GM18502 (cell line): ENCODE data around the gene GATA2.

ENCODE experiments used
- ATAC-seq: cut with Tn5 transposase; IDR thresholded peaks from one replicate; pipeline ENCODE4 v1.9.1; 2021; ENCODE audit warnings: mild to moderate bottlenecking; ENCODE audit not compliant: unreplicated experiment, poor library complexity

Gene GATA2

GRCh38 chr3:128489674-128489926 lies 3.4 kb downstream of the GATA2 start:
- no peak for ATAC-seq

- no peak for ATAC-seq
These were observed 3.9 kb downstream of the GATA2 start for GRCh38 chr3:128488991-128489673.

DNA sequence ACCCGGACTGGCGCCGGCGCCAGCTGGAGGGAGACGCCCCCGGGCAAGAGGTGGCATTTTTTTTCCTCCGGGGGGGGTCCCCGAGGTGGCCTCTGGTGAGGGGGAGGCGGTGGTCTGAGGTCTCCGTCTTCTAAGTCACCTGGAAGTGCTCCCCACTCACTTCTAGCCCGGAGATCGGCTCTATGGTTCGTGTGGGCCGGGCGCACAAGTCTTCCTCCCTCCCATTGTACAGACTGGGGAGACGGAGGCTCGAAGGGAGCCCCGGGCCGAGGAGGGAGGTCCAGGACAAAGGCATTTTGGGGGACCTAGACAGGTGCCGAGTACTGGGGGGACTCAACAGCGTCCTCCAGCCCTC lies 4.4 kb downstream of the GATA2 start:
- no peak for ATAC-seq

DNA sequence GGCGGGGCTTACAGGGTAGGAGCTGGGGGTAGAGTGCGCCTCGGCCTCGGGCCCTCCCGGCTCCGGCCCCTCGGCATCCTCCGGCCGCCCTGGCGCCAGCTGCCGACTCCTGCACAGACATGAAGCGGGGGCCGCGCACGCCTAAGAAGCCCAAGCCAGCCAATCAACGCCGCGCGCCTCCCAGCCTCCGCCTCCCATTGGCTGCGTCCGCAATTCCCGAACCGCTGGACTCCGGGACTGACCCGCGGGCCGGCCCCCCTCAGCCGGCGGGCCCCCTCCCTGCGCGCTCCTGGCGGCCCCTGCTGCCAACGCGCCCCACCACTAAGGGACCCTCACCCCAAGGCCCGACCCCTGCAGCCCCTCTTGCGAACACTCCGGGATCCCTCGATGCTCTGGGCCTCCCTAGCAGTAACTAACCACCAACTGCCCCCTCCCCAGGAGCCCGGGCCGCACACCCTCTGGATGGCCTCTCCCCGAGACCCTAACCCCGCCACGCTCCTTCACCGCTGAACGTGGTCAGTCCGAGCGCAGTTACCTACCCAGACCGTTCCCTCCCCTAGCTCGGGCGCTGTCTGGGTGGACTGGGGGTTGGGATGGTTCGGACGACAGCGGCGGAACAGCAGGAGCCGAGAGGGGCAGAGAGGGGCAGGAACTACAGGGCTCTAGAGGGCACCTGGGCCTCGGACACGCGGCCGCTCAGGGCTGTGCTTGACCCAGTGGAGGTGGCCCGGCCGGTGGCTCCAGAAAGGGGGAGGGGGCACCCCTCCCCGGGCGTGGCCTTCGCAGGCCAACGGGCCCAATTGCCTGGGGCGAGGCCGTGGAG lies 5.0 kb downstream of the GATA2 start:
- ATAC-seq = no peak

DNA sequence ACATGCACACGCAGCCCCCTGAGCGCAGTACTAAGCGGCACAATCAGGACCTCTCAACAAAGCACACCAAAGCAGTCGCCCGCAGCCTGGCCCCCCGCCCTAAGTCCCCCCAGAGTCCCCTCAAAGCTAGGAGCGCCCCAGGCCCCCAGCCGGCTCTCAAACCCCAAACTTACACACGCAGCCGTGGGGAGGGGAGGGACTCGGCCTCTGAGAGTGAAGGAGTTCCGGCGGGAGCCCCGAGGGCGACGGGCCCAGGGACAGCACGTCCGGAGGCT lies 5.5 kb downstream of the GATA2 start:
- ATAC-seq = no peak

DNA sequence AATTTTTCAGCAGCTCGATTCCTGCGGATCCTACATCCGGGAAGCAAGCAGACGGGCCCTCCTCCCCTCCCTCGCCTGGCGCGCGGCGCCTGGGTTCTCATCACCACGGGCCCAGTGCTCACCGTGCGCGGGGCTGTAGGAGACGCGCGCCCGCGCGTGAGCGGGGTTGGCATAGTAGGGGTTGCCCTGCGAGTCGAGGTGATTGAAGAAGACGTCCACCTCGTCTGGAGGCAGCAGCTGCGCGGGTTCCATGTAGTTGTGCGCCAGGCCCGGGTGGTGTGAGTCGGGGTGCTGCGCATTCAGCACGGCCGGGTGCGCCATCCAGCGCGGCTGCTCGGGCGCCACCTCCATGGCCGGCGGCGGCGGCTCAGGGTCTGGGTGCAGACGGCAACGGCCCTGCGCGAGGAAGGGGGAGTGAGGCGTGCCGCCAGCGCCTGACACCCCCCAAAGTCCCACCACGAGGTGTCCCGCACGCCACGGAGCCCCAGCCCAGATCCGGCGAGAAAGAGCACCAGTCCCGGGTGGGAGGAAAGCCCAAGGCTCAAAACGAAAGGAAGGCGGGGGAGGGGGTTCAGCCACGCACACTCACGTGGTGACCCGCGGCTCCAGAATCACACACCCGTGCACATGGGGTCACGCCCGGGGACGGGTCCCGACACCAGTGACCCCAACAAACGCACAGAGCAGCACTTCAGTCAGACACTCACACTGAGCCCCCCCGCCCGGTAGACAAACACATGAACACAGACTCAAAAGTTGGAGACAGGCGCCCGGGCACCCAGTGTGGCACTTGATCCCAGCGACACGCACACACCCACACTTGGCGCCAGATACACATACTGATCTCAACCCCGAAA lies 6.1 kb downstream of the GATA2 start:
- no peak for ATAC-seq

DNA sequence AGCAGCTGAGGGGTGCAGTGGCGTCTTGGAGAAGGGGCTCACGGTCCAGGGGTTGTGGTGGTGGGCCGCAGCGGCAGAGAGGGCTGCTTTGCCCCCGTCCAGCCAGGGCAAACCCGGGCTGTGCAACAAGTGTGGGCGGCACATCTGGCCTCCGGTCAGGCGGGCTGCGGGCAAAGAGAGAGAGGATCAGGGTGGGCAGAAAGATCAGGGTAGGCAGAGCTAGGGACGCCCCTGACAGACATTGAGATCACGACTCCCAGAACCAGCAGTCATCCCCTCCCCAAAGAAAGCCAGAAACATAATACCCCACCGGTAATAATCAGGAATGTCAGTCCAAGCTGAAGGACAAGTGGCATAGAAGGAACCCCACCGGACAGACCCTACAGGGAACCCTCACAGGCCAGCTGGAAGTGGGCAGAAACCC lies 6.8 kb downstream of the GATA2 start:
- ATAC-seq = no peak

DNA sequence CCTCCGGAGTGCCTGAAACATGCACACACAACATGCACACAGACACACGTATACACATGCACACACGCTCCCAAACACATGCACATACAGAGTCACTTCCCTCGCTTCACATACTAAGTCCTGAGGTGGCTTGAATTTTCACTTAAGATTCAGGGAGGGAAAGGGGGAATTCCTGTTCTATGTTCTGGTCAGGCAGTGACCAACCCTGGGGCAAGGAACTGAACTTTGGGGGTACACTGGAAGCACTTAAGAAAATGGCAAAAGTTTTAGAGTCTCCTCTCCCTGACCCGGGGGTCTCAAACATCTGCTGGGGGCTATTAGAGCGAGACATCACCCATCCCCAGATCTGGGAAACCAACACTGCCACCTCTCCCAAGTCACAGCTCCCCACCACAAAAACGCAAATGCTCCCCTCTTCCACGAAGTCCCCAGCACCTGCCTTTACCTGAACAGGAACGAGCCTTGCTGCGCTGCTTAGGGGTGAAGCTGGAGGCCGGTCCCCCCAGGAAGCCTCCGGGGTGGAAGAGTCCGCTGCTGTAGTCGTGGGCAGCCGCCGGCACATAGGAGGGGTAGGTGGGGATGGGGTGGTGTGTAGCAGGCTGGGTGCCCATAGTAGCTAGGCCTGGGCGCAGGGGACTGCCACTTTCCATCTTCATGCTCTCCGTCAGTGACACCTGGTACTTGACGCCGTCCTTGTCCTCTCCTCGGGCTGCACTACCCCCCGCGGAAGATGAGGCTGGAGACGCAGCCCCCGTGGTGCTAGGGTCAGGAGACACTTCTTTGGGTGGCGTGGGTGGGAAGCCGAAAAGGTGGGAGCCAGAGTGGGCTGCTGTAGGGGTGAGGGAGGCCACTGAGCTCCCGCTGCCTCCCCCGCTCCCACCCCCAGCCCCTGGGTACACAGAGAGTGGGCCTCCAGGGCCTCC lies 7.5 kb downstream of the GATA2 start:
- no peak for ATAC-seq

- ATAC-seq = no peak
These were observed 8.4 kb downstream of the GATA2 start for GRCh38 chr3:128484404-128485281.

DNA sequence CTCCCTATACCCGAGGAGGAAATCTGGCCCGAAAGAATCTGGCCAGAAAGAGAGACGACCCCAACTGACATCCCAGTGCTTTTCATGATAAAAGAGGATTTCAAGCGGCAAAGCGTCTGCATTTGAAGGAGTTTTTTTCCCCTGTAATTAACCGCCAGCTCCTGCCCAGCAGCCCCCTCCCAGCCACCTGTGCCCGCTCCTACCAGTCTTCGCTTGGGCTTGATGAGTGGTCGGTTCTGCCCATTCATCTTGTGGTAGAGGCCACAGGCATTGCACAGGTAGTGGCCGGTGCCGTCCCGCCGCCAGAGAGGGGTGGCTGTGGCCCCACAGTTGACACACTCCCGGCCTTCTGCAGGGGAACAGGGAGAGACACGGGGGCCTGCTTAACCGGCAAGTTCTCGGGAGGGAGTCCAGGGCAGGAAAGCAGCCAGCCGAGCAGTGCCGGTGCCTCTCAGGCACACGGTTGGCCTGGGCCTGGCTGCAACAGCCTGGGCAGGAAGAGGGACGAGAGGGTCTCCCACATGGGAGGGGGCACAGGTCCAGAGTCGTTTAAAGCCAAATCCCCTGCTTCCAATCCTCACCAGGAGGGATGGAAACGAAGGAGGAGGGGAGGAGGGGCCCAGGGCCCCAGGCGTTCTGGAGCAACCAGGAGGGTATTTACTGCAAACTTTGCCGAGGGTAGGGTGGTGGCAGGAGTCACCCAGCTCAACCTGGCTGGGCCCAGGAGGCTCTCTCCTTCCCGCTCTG lies 9.2 kb downstream of the GATA2 start:
- no peak for ATAC-seq

DNA sequence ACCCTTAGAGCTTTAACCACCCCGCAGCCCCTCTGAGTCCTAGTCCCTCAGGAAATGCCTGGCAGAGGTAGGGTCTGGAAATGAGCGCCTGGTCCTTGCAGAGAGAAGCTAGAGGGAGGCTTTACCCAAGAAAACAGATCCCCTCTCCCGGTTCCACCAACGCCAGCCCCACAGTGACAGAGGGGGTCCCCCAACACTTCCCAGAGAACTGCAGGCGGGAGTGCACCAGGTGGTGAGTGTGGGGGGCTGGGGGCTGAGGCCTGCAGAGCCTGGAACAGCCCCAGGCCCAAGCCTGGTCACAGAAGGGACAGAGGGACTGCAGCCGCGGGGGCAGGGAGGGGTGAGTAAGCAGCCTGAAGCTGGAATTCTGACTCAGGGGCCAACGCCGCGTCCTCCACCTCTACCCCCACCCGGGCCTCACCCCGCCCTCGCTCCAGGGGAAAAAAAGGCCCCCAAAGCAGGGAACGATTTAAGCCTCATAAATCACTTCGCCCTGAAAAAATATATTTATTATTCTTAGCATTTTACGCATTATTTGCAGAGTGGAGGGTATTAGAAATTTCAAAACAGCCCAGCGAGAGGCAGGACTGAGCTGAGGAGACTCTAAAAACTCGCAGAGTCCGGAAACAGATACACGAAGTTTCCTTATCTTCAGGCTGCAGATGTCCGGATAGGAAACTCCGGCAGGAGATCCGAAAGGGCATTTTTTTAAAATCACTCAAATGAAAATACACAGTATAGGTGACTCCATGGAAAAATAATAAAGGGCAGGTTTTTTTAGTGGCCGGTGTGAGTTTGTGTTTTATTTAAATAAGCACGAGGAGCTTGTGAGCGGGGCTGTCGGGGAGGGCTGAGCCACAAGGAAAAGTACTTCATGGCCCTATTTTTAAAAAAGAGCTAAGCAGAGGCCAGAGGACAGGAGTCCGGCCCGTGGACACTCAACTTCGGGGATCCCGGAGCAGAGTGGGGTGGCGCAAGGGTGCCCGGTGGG lies 10.0 kb downstream of the GATA2 start:
- no peak for ATAC-seq

DNA sequence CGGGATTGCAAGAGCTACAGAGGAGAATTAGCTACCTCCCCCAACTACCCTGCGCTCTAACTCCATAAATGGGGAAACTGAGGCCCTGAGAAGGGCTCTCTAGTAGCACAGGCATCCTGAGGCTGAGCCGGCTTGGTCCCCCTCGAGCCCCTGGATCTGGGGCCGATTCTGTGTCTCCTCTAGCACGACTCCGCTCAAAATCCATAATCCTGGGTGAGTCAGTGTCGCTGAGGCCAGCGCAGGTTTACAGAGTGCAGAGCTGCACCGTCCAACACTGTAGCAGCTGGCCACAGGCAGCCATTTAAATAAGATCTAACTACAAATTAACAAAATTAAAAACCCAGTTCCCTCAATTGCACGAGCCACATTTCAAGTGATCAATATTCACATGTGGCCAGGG lies 10.8 kb downstream of the GATA2 start:
- no peak for ATAC-seq

DNA sequence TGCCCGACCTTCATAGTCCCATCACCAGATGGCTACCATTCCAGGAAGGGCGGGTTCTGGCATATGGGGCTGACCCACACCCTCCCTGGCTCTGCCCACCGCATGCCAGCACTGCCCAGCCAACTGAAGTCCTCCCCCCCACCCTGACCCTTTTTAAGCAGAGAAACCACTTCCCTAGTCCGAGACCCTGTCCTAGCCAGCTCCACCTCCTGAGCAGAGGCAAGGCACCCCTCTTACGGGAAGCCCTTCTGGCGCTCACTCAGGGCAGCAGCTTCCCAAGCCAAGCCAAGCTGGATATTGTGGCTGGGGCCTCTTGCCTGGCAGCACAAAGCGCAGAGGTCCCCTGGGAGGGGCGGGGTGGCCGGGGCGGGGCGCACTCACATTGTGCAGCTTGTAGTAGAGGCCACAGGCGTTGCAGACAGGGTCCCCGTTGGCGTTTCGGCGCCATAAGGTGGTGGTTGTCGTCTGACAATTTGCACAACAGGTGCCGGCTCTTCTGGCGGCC lies 11.5 kb downstream of the GATA2 start:
- ATAC-seq = no peak

GRCh38 chr3:128480717-128481437 lies 12.1 kb downstream of the GATA2 start:
- no peak for ATAC-seq

DNA sequence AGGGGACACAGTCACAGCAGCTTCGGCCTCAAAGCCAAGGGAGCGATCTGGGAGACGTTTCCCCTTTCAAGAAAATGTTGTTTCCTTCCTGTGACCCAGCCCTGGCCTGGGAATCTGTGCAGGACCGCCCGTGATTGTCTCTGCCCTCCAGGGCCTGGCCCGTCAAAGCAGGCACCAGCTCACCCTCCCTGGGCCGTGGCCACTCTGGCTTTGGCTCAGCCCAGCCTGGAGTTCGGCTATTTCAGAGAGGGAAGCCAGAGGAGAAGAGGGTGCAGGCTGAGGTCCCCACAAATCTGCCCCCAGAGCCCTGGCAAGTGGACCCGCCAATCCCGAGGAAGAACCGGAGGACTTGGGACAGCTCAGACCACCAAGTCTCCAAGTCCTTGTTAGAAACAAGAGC lies 12.7 kb downstream of the GATA2 start:
- no peak for ATAC-seq

- ATAC-seq = no peak
These were observed 13.4 kb downstream of the GATA2 start for GRCh38 chr3:128479558-128480086.
